Brain pericyte (primary cell): ENCODE results near the gene PLCG2.
"Not testable (repeated sequence)": the region's sequence is repeated elsewhere in the genome, so short reads cannot be mapped to it uniquely, and the experiment has no call there.

Source experiments
- DNase-seq: peaks from one replicate; pipeline ENCODE4 v3.0.0-alpha.2; 2012; ENCODE audit warnings: low read depth, low spot score

The PLCG2 gene

GRCh38 chr16:81778861-81779535, at the start of gene PLCG2:
Gene PLCG2, plus strand, starts transcription at chr16:81779291. Its CDS starts 6,699 bp downstream, at chr16:81785990.
- no peak for DNase-seq

- no peak for DNase-seq
Measured at GRCh38 chr16:81729451-81729850, 49.6 kb upstream of the PLCG2 start.

DNA sequence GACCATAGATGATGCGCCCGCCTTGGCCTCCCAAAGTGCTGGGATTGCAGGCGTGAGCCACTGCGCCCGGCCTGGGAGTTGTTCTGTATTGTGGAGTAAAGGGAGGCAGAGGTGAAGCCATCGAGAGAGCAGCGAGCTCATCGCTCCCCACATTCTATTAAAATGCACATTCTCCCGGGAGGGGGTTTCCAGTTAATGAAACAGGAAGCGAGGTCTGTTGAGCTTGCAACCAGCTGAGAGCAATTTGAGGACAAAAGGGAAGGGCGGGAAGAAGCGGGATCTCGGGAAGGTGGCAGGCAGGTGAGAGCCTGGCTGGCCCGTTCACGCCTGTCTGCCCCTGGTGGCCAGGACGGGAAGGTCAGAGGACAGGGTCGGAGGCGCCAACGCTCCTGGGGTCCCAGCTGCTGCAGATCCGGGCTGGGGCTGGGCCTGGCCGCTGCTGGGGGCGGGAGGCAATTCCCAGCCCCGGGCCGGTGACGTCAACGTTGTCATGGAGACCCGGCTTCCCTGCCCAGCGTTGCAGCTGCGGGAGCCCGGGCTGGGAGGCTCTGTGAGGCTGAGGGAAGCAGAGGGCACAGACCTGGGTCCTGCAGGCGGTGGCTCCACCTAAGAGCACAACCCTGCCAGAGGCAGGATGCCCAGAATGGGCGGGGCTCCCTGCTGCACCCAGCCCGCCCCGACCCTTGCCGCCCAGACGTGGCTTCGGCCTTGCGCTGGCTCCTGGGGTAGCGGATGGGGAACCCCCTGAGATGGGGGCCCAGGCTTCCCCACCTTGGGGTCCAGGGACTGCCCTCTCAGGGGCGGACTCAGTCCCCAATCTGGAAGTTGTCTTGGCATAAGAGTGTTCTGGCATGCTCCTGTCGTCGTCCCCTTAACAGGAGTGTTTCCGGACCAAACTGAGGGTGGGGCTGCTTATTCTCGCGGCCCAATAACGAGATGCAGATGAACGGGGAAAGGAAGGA, 48.7 kb upstream of the PLCG2 start:
- DNase-seq, result peak; percentile 69

DNA sequence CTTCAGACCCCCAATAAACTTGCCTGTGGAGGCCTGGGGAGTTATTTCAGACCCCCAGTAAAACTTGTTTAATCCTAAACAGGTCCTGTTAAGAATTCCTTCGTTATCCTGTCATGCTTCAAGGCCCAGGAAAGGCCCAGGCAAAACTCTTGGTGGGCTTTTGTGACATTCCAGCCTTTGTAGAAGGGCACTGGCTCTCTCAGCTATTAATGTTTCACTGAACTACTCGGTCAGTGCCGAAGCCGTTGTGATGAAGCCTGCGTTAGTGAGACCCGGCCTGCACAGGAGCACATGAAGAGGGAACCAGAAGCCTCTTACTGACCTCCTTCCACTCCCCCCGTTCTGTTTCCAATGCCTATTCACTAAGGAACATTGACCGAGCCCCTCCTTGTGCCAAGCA, 47.4 kb upstream of the PLCG2 start:
- no peak for DNase-seq

- DNase-seq, result no peak
Measured at GRCh38 chr16:81732699-81733098, 46.4 kb upstream of the PLCG2 start.

DNA sequence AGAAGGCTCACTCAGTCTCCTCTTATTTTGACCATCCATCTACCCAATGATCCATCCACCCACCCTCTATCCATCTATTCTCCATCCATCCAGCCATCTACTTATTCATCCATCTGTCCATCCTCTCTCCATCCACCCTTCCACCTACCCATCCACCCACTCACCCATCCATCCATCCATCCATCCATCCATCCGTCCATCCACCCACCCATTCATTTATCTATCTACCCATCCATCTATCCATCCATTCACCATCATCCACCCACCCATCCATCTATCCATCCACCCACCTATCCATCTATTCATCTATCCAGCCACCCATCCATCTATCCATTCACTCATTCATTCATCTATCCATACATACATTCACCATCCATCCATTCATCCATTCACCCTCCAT, 45.8 kb upstream of the PLCG2 start:
- DNase-seq, result no peak

DNA sequence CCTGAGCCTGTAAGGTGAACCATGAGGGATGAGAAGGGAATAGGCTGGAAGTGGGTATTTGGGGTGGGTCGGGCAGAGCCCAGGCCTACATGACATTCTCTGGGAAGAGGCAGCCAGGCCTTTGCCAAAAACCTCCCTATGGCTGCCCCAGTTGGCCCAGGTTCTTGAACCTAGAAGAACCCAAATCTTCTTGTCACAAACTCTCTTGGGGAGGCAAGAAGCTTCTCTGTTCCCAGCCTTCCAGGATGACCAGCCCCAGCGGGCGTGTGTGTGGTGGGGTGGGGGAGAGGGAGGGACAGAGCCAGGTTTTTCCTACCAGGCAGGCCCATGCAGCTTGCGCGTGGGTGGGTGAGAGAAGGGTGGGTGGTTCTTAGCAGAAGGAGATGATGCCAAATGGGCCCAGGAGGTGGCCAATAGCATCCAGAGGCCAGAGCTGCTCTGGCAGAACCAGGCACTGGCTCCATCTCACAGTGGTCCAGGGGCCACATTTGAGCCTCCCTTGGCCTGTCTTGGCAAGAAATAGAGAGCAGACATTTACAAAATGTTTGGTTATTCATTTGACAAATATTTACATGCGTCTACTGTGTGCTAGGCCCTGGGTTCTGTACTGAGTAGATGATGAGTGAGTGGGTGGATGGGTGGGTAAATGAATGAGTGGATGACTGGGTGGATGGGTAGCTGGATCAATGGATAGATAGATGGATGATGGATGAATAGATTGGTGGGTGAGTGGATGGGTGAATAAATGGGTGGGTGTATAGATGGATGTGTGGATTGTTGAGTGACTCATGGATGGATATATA, 44.3 kb upstream of the PLCG2 start:
- DNase-seq, result no peak

DNA sequence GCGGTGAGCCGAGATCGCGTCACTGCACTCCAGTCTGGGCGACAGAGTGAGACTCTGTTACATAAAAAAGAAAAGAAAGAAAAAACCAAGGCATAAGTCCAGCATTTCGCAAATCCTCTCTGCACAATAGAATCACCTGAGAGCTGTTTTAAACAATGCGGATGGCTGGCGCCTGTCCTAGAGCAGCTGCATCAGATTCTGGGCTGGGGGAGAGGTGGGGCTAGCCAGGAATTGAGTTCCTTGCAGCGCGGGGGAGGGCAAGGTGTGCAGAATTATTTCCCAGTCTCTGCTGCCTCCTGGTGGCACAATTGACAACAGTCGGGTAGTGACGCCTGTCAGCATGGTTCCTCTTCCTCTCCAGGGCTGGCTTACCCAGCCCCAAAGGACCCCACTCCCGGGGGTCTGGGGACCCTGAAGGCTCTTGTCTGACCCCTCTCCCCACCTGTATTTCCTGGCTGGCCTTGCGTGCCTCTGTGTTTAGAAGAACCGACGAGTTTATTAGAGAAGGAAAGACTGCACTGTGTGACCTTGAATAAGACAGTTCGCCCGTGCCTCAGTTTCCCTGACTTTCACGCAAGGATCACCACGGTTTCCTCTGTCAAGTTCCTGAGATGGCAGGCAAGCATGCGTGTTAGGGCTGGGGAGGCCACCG, 41.1 kb upstream of the PLCG2 start:
- no peak for DNase-seq

DNA sequence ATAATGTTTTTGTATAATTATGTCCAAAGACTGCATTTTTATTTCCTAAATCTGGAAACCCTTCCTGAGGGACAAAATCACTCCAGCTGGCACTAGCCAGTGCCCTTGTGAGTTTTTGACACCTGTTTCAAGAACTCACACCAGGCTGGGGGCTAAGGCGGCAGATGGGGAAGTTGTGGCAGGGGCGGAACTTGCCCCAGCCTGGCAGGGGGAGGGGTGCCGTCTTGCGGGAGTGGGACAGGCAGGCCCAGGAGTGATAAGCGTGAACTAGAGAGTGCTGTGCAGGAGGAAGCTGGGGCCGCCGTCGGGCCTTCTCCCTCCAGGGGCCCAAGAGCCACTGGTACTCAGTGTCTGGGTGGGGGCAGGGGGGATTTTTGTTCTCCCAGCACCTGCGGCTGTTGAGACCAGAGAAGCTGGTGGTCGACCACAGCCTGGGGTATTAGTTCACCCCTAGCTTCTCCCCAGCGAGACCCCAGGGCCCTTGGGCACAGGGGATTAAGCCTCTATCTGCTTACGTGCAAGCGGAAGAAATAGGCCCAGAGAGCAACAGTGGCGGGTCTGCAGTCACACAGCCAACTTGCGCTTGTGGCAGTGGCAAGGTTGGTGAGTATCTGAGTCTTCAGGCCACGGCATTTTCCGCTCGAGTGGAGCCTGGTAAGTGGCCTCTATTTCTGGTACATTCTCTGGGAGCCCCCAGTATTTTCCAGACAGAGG, 40.2 kb upstream of the PLCG2 start:
- DNase-seq, result no peak

DNA sequence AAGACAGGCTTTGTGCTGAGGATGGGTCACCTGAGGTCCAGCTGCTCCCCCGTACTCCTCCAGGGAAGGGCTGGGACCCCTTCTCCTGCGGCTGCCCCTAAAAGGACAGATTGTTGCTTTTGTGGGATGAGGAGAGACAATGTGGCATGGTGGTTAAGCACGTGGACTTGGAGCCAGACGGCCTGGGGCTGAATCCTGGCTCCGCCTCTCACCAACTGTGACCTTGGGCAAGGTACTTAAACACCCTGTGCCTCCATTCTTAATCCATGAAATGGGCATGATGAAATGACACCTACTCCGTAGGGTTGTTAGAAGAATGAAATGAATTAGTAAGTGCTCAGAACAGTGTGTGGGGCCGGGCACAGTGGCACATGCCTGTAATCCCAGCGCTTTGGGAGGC, 39.6 kb upstream of the PLCG2 start:
- no peak for DNase-seq

DNA sequence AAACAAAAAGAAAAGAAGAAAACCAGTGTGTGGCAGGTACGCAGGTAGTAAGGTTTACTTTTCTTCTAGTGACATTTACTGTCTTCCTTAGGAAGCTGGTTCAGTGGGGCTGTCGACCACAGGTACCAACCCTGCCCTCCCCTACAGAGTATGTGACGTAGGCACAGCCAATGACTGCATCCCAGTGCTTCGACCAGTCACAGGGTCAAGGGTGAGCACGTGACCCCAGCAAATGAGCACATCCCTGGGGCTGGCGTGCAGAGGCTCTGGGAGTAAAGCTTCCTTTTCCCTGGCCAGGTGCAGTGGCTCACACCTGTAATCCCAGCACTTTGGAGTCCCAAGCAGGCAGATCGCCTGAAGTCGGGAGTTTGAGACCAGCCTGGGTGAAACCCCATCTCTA, 38.9 kb upstream of the PLCG2 start:
- DNase-seq, result no peak

DNA sequence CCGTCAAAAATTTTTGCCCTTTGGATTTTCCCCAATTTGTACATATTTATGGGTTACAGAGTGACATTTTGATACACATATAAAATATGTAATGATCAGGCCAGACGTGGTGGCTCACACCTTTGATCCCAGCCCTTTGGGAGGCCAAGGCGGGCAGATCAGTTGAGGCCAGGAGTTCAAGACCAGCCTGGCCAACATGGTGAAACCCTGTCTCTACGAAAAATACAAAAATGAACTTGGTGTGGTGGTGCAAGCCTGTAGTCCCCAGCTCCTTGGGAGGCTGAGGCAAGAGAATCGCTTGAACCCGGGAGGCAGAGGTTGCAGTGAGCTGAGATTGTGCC, 37.7 kb upstream of the PLCG2 start:
- DNase-seq, result not testable (repeated sequence)

DNA sequence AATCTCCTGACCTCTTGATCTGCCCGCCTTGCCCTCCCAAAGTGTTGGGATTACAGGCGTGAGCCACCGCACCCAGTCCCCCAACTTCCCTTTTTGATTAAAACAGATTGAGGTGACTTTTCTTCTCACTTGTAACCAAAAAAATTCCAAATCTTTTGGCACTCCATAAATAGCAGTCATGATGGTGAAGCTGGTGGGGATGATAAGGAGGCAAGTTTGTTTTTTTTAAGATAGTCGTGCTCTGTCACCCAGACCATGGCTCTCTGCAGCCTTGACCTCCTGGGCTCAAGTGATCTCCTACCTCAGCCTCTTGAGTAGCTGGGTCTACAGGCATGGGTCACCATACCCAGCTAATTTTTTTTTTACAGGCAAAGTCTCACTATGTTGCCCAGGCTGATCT, 34.7 kb upstream of the PLCG2 start:
- DNase-seq, result no peak

GRCh38 chr16:81744911-81745310, 34.2 kb upstream of the PLCG2 start:
- DNase-seq, result no peak

GRCh38 chr16:81745704-81746558, 33.2 kb upstream of the PLCG2 start:
- no peak for DNase-seq

GRCh38 chr16:81746566-81746965, 32.5 kb upstream of the PLCG2 start:
- DNase-seq, result no peak

GRCh38 chr16:81748476-81749198, 30.5 kb upstream of the PLCG2 start:
- DNase-seq, result no peak

DNA sequence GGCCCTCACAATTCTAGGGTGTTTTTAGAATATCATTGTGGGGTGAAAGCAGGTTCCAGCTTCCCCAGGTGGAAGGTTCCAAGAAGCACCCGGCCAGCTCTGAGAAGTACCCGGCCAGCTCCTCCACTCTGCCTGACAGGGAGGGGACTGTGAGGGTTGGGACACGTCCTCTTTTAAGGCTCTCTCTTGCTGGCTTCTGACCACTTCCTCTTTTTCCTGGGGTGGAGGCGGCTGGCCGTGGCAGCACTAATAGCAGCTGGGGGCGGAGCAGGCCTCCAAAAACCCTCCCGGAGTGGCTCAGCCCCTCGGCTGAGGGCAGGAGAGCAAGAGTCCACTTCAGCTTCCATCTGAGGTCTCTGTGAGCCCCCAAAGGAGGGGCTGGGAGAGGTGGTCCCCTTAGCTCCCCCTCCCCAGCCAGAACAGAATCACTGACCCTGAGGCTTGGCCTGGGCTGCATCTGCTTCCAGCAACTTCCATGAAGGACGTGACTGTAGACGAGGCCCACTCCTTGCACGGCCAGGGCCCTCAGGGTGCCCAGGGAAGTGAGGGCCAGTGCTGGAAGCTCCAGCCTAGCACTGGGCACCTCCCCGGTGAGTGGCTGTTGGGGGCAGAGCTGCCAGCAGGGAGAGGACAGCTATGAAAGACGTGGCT, 26.7 kb upstream of the PLCG2 start:
- no peak for DNase-seq

DNA sequence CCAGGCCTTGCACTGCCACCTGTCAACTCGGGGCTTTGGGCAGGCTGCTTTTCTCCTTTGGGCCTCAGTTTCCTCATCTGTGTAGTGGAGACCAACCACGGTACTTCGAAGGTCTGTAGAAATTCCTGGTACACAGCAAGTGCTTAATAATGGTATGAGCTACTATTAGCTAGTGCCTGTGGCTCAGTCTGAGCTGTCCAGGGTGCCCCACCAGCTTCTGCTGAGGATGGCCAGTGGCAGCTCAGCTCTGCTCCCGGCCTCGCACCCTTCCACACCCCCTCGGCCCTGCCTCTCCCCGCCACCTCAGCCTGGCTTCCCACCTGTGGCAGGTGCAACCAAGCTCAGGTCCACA, 26.2 kb upstream of the PLCG2 start:
- no peak for DNase-seq
